NCI-H146 treated with DMSO at 0.1 percent for 48 hours (cell line): ENCODE data around the gene DTNA.
"Not testable (repeated sequence)": the region's sequence is repeated elsewhere in the genome, so short reads cannot be mapped to it uniquely, and the experiment has no call there.

Source experiments
- DNase-seq: peaks from one replicate; lab custom pipeline; 2025; ENCODE audit not compliant: unreplicated experiment; lab: John Stamatoyannopoulos, UW

Gene DTNA

DNA sequence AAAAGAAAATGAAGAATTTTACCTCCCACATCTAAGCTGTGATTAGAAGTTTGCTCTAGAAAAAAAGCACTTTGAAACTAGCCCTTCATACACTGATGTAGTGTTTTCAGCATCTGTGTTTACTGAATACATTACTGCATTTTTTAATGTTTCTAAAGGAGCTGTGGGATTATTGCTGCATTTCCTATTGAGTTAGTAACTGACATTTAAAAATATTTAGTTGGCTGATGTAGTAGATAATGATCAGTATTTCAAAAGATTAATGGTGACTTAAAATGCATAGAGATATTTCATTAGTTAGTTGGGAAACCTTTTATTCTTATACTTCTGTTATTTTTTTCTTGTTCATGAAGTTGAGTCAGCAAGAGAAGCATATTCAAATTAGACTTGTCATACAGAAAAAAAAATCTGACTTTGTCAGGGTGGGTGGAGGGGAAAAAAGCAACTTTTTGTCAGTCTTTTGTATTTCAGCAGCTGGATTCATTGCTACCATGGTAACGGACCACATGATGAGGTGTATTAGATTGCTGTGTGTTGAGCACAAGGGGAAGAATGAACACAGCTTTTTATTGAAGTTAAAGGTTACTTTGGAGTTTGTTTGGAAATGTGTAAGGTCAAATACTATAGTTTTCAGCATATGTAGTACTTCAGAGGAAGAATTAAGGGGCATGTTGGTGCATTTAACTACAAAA is at the start of gene DTNA:
Gene DTNA, plus strand, starts transcription at position 549 of the 692 bp plus-strand sequence. CDS start 45,679 bp downstream, outside the sequence.
- DNase-seq: peak; percentile 96

DNA sequence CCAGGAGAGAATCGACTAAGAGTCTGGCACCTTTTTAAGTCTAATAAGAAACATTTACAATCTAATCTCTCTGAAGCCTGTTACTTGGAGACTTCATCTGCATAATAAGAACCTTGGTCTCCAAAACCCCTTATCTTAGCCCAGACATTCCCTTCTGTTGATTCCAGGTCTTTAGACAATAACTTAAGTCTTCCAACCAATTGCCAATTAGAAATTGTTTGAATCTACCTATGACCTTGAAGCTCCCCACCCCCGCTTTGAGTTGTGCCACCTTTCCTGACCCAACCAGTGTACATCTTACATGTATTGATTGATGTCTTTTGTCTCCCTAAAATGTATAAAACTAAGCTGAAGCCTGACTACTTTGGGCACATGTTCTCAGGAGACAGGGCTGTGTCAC is 49.5 kb upstream of the DTNA start:
- no peak for DNase-seq

GRCh38 chr18:34661464-34662087 is 48.5 kb upstream of the DTNA start:
- peak; percentile 83 for DNase-seq

GRCh38 chr18:34676816-34677574 is 33.1 kb upstream of the DTNA start:
- no peak for DNase-seq

- not testable (repeated sequence) for DNase-seq
These were observed 20.3 kb upstream of the DTNA start for GRCh38 chr18:34689750-34690149.

DNA sequence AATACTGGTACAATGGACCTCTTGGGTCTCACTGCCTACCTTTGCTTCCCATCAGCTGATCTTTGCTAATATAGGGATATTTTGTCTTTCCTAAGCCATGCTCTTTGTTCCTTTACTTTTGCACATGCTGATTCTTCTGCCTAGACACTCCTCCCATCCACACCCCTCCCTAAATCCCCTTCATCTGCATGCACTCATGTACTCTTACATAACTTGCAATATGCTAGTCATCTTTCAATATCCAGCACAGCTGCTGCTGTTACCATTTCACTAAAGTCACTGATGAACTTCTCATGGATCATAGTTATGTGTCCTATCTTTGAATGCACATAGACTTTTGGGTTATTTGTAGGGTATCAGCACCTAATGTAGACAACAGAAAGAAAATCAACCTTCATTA is 18.5 kb upstream of the DTNA start:
- no peak for DNase-seq

- peak; percentile 84 for DNase-seq
These were observed 15.4 kb upstream of the DTNA start for GRCh38 chr18:34694591-34695165.

DNA sequence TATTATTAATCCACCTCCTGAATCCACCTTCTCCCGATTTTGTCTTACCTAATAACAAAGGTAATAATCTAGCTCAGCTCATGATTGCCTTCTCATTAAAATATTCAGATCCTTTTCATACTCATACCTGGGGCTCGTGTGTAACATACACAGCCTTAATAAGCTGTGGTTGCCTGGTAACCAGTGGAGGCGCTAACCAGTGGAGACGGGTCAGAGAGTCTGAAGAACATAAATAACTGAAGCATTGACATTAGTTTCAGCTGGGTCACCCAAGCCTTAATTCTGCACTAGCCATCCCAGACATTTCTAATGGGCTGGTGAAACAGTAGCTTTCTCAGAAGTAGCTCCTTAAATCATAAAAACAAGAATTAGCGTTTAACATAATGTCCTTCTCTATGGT is 14.8 kb upstream of the DTNA start:
- peak; percentile 81 for DNase-seq

GRCh38 chr18:34696671-34697070 is 13.4 kb upstream of the DTNA start:
- DNase-seq: no peak

DNA sequence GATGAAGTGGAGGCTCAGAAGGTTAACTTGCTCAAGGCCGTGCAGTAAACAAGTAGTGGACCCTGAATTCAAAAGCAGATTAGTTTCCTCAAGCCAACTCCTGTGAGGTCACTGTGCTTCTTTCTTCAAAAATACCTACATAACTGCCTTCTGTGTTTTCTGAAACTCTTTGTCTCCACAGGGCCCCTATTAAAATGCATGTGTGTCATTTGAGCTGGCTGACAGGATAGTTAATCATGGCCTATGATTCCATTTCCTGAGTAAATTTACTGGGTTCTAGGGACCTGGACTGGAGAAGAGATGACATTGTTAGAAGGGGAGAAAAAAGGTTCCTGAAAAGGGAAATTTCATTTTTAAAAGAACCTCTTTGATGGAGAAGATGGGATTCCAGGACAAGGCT is 12.9 kb upstream of the DTNA start:
- DNase-seq: peak; percentile 93

- DNase-seq: peak; percentile 90
These were observed 12.2 kb upstream of the DTNA start for GRCh38 chr18:34697891-34698290.

- DNase-seq: no peak
These were observed 8.2 kb upstream of the DTNA start for GRCh38 chr18:34701911-34702310.

DNA sequence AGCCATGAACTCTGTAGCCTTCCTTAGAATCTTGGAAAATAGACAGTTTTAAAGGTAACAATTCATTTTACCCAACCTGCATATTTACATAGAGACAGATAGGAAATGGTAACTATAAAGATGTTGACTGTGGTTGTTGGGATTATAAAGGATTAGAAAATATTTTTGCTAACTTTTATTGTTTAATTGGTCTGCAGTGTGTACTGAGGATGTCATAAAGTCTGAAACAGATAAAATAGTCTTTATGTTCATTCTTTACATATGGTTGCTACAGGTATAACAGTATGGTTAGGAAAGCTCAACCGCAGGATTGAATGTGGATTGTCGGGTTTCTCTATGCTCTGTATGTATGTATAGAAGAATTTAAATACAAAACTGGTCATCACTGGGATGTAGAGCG is 7.3 kb upstream of the DTNA start:
- DNase-seq: no peak

DNA sequence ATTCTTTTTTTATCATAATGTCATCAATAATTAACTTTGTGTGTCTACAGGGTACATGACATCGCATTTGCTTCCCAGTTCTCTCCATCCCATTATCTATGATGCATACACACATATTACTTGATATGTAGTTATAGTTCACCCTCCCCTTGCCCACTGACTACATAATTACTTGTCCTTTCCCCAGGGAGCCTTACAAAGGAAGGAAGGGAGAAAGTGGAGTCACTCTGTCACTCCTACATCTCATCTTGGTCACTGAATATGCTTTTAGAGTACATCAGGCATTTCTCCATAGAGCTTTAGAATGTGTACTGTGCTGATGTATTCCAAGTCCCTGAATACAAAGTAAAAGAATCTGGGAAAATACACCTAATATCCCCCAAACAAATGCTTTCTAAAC is 6.0 kb upstream of the DTNA start:
- no peak for DNase-seq

GRCh38 chr18:34704823-34705222 is 5.3 kb upstream of the DTNA start:
- peak; percentile 75 for DNase-seq

GRCh38 chr18:34707670-34708069 is 2.4 kb upstream of the DTNA start:
- DNase-seq: peak; percentile 90

- DNase-seq: peak; percentile 53
These were observed 994 bp upstream of the DTNA start for GRCh38 chr18:34709104-34709503.

DNA sequence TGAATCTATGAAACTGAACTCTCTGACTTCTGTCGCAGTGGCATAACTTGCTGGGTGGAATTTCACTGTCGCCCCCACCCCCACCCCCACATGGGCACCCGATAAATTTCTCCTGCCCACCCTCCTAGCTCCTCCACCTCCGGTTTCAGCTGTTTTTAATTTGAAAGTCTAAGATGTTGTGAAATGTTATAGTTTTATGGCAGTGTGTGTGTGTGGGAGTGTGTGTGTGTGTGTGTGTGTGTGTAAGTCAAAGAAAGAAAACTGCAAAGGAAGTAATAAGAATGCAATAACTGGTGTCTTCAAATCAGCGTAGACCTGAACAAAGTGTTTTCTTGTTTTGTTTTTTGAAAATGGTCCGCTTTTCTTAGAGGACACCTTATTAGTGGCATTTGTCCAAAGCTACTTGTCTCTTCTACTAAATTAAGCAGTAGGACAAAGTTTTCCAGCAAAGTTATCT is 388 bp downstream of the DTNA start:
- DNase-seq: no peak

DNA sequence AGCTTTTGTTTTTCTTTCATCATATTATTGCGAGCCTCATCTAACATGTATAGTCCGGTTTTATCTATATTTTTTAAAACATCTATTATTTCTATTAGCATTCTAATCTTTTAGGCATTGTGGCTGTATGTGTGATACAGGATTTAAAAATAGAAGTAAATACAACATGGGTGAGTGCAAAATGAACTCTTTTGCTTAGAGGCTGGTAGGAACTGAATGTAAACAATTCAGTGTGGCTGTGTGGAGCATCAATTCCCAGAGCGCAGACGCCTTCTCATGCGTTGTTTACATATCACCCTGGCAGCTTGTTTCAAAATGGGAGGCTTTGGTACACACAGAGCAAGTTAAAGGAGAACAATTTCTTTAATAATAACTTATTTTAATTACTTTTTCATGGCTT is 836 bp downstream of the DTNA start:
- DNase-seq: peak; percentile 92

GRCh38 chr18:34716111-34716510 is 6.0 kb downstream of the DTNA start:
- DNase-seq: not testable (repeated sequence)

GRCh38 chr18:34718610-34719009 is 8.5 kb downstream of the DTNA start:
- DNase-seq: no peak

DNA sequence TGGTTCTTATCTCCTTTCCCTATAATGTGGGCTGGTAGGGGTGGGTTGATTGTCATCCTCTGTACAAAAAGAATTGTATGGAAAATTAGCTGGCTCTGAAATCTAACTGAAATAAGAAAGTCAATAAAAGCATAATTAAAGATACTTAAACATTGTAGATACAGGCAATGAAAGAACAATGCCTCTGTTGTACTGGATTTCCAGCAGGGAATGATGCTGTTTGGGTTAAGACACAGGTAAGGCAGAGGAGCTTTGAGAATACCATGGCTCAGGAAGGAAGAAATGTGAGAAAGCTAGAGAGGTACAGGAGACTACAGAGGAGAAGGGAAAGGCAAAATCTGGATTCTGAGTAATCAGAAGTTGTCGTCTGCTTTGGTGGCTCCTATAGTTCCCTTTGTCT is 10.1 kb downstream of the DTNA start:
- DNase-seq: peak; percentile 55
